Measurements from ENCODE around the gene FIGLA.

DNA sequence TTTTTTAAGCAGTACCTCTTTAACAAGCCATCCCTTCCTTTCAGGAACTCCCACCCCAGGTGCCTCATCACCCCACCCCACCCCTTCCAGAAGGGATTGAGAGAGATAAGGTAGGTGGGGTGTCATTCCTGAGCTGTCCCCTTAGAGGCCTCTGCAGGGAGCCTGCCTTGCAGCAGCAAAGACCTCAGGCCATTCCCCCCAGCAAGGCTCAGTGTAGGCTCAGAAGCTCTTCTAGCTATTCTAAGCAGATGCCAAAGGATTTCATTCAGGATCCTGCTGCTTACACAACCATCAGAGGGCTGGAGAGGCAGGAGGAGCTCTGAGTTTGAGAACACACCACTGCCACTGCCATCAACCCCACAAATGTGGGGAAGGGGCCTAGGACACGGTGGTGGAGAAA lies 5.8 kb upstream of the FIGLA start:
- TF ChIP-seq, protein P1, sequence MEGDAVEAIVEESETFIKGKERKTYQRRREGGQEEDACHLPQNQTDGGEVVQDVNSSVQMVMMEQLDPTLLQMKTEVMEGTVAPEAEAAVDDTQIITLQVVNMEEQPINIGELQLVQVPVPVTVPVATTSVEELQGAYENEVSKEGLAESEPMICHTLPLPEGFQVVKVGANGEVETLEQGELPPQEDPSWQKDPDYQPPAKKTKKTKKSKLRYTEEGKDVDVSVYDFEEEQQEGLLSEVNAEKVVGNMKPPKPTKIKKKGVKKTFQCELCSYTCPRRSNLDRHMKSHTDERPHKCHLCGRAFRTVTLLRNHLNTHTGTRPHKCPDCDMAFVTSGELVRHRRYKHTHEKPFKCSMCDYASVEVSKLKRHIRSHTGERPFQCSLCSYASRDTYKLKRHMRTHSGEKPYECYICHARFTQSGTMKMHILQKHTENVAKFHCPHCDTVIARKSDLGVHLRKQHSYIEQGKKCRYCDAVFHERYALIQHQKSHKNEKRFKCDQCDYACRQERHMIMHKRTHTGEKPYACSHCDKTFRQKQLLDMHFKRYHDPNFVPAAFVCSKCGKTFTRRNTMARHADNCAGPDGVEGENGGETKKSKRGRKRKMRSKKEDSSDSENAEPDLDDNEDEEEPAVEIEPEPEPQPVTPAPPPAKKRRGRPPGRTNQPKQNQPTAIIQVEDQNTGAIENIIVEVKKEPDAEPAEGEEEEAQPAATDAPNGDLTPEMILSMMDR (conservative IDR thresholded peaks at IDR 0.05 in 1 of 2, IDR thresholded peaks at IDR 0.05 in 1 of 2; ENCODE audit: extremely low read depth in 1 of 2, insufficient read depth in 1 of 2, low read depth in 1 of 2, low read length in 2 of 2): no peak
- no peak for TF ChIP-seq EZH2 (IDR thresholded peaks at IDR 0.05; ENCODE audit: borderline replicate concordance, low read length)

Measured in mammary epithelial cell (primary cell).